Measurements from ENCODE around the gene CHRND. TPM values are rescaled to one million over a fixed set of nuclear protein-coding genes. Genes with fewer than 3 reads are reported as not detected.

CHRND gene
- total and polyA plus RNA-seq, 2 of the 13 experiments (the other 11 are each of a cell fraction or from before 2014, with no cell fraction given) = 0.18 TPM; not detected in 1

DNA sequence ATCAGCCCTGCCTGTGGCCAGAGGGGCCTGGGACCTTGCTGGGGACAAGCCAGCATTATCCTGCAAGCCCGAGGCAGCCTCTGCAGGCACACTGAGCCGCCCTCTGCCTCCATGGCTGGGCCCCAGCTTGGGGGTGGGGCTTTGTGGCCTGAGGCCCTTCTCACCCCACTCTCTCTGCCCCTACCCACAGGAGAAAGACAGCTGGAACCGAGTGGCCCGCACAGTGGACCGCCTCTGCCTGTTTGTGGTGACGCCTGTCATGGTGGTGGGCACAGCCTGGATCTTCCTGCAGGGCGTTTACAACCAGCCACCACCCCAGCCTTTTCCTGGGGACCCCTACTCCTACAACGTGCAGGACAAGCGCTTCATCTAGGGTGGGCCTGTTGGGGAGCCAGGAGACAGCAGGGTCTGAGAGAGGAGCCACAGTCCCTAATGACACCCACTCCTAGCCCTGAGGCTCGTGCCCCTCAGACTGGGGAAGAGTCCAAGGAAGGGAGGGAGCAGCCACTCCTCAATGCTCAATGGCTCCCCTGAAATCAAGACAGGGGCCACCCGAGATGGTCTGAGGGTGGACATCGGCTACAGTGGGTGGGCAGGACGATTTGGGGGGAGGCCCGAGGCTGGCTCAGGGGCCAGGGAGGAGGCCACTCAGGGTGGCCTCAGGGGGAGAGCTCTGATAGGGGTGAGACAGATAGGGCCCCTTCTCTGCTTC is 9.1 kb downstream of the CHRND start:
- Histone ChIP-seq H3K9ac (ENCODE audit: insufficient read depth, low read depth, low read length) (no peak overlapping the region), H3K27ac (ENCODE audit: extremely low read length, insufficient read depth, low read length) (no peak overlapping the region), H3K27me3 (ENCODE audit: control insufficient read depth in 1 of 2, insufficient read depth in 2 of 2, low read length in 2 of 2) (peaks cover 7 to 34% of the 10 kb centered on the region in 2 experiments; a peak in 4 of 5 replicates), H3K4me1 (ENCODE audit: insufficient read depth, low read length) (0 out of 2 replicates have a peak, but pooled peaks cover 6% of the 10 kb centered on the region), H3K9me3 (ENCODE audit: low read length) (peaks cover 7% of the 10 kb centered on the region), H2AFZ (ENCODE audit: low read length) (no peak overlapping the region), H3K4me2 (ENCODE audit: low read depth, low read length) (peak overlapping the region; percentile 6; the same call in 1 of the 2 replicates), H3K79me2 (ENCODE audit: insufficient read depth, low read length) (no peaks in the 10 kb centered on the region), H4K20me1 (ENCODE audit: insufficient read depth, low read length) (no peaks in the 10 kb centered on the region), H3K4me3 (replicated peaks in 1 of 3; ENCODE audit: insufficient read depth in 1 of 3, low read depth in 2 of 3, low read length in 3 of 3) (no peak overlapping the region; a peak in 1 of 6 replicates), H3K36me3 (replicated peaks in 1 of 2; ENCODE audit: control insufficient read depth in 1 of 2, insufficient read depth in 2 of 2, low read length in 2 of 2) (no peaks in the 10 kb centered on the region)
- DNase-seq (ENCODE audit: low spot score) (no peak), FAIRE-seq (no peak), ATAC-seq (peak; percentile 17)
- 0 out of 2 replicates have a peak, but pooled peaks have one; percentile 37 for TF ChIP-seq ZNF563 (CRISPR knock-in tag; IDR thresholded peaks at IDR 0.05)
- TF ChIP-seq GTF3A (CRISPR knock-in tag; conservative IDR thresholded peaks at IDR 0.05) = no peak
- BruUV-seq (replicated peaks) = no TSS peak
- intact Hi-C loops (cut with micrococcal nuclease; ENCODE audit: unreplicated experiment) = no loop called here
- POLR2A ChIA-PET = no interaction called here
- CTCF ChIA-PET (ENCODE audit: low intra/inter-chr PET ratio, low total read pairs) = no interaction called here
- 13% methylated on average over 10 of the region's 14 CpGs for WGBS (ENCODE audit: low lambda C conversion rate)
- in situ Hi-C loops (cut with HindIII; ENCODE audit: extremely low pct_ligation_motif_present, low pct_unique_long_range_greater_than_20kb) = no loop called here

DNA sequence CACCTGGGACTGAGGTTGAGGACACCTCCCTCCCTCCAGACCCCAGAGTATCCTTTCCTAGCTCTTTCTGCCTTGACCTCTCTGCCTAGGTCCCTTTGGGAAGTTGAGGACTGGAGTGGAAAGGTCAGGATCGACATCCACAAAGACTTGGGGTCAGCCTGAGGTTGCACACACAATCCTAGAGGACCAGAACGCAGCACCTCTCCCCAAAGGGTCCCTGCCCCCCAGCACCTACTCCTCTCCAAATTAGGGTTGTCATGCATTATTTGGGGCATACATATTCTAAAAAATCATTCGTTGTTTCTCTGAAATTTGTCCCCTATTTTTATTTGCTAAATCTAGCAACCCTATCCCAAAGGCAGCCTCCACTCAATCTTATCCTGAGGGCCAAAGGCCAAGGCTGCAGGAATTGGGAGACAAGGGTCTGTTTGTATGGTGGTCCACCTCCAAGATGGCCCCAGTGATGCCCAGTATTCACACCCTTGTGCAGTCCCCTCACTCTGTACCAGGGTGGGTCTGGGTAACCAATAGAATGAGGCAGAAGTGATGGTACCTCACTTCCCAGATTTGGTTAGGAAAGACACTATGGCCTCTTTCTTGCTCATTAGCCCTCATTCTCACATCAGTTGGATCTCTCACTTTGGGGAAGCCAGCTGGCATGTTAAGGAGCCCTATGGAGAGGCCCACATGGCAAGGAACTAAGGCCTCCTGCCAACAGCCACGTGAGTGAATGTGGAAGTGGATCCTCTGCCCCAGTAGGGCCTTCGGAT is 10.0 kb downstream of the CHRND start:
- H3K27ac ChIP-seq (ENCODE audit: extremely low read length, insufficient read depth, low read length) = no peak overlapping the region
- peaks cover 7% of the 10 kb centered on the region for H3K9me3 ChIP-seq (ENCODE audit: low read length)
- ChIA-PET POLR2A (no interaction called here), CTCF (ENCODE audit: low intra/inter-chr PET ratio, low total read pairs) (no interaction called here)
- no peak overlapping the region for H3K4me3 ChIP-seq (replicated peaks in 1 of 3; ENCODE audit: insufficient read depth in 1 of 3, low read depth in 2 of 3, low read length in 3 of 3)
- H3K36me3 ChIP-seq (replicated peaks in 1 of 2; ENCODE audit: control insufficient read depth in 1 of 2, insufficient read depth in 2 of 2, low read length in 2 of 2) = no peaks in the 10 kb centered on the region
- H3K9ac ChIP-seq (ENCODE audit: insufficient read depth, low read depth, low read length) = no peak overlapping the region
- intact Hi-C loops (cut with micrococcal nuclease; ENCODE audit: unreplicated experiment) = no loop called here
- 0 out of 2 replicates have a peak, but pooled peaks cover 6% of the 10 kb centered on the region for H3K4me1 ChIP-seq (ENCODE audit: insufficient read depth, low read length)
- no peak overlapping the region for H3K4me2 ChIP-seq (ENCODE audit: low read depth, low read length)
- WGBS (ENCODE audit: low lambda C conversion rate) = 19% methylated on average over 4 of the region's 5 CpGs
- DNase-seq (ENCODE audit: low spot score) (no peak), ATAC-seq (no peak), FAIRE-seq (no peak)
- in situ Hi-C loops (cut with HindIII; ENCODE audit: extremely low pct_ligation_motif_present, low pct_unique_long_range_greater_than_20kb) = no loop called here
- TF ChIP-seq RFXAP (CRISPR knock-in tag; IDR thresholded peaks at IDR 0.05; ENCODE audit: borderline replicate concordance) (no peak), HCFC1 (IDR thresholded peaks at IDR 0.05; ENCODE audit: low read depth, low read length) (no peak), ARNT (IDR thresholded peaks at IDR 0.05) (no peak), AHR (CRISPR knock-in tag; IDR thresholded peaks at IDR 0.05) (no peak)
- TF ChIP-seq, protein P1, sequence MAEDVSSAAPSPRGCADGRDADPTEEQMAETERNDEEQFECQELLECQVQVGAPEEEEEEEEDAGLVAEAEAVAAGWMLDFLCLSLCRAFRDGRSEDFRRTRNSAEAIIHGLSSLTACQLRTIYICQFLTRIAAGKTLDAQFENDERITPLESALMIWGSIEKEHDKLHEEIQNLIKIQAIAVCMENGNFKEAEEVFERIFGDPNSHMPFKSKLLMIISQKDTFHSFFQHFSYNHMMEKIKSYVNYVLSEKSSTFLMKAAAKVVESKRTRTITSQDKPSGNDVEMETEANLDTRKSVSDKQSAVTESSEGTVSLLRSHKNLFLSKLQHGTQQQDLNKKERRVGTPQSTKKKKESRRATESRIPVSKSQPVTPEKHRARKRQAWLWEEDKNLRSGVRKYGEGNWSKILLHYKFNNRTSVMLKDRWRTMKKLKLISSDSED (CRISPR knock-in tag; IDR thresholded peaks at IDR 0.05) = no peak
- H4K20me1 ChIP-seq (ENCODE audit: insufficient read depth, low read length) = no peaks in the 10 kb centered on the region
- peaks cover 3 to 26% of the 10 kb centered on the region in 2 experiments; a peak in 3 of 5 replicates for H3K27me3 ChIP-seq (ENCODE audit: control insufficient read depth in 1 of 2, insufficient read depth in 2 of 2, low read length in 2 of 2)
- H3K79me2 ChIP-seq (ENCODE audit: insufficient read depth, low read length) = no peaks in the 10 kb centered on the region
- BruUV-seq (replicated peaks) = no TSS peak
- no peak overlapping the region for H2AFZ ChIP-seq (ENCODE audit: low read length)
